K562 (cell line): ENCODE results near the gene SNRPA. TPM values are rescaled to one million over a fixed set of nuclear protein-coding genes. Genes with fewer than 3 reads are reported as not detected.

Source experiments
- AFF1 ChIP-seq, 2 experiments: fragments of 450-650 bp; IDR thresholded peaks; 2 replicates each; pipeline ENCODE4 v1.6.1; 2018; ENCODE audit warnings: mild to moderate bottlenecking in 2 of 2, low read depth in 1 of 2; ENCODE audit not compliant: partially characterized antibody in 2 of 2
- HMGN3 ChIP-seq: IDR thresholded peaks from 2 replicates; pipeline ENCODE4 v1.6.1; 2011; ENCODE audit warnings: borderline replicate concordance, low read depth, mild to moderate bottlenecking, mixed read lengths, low read length; ENCODE audit not compliant: insufficient read length; ENCODE audit errors: extremely low read depth
- L3MBTL2 ChIP-seq: fragments of 450-650 bp; IDR thresholded peaks from 2 replicates; pipeline ENCODE4 v1.6.1; 2016; ENCODE audit warnings: mild to moderate bottlenecking, moderate library complexity
- RAD21 ChIP-seq, 2 experiments: fragments of 250-450 bp in 1 of 2; fragments of 450-650 bp in 1 of 2; sonication (Bioruptor Pico) in 1 of 2; formaldehyde crosslinking in 1 of 2; IDR thresholded peaks in 1 of 2; conservative IDR thresholded peaks in 1 of 2; 2 replicates each; pipeline versions ENCODE4 v1.4.0 to v1.8.0; 2020 to 2022; ENCODE audit warnings: mild to moderate bottlenecking in 2 of 2, moderate library complexity in 1 of 2
- TSHZ1 ChIP-seq: fragments of 250-450 bp; sonication (Bioruptor Pico); IDR thresholded peaks from 2 replicates; pipeline ENCODE4 v1.4.0; 2020; ENCODE audit warnings: mild to moderate bottlenecking, moderate library complexity
- ZFX ChIP-seq: sonication (generic); formaldehyde crosslinking; IDR thresholded peaks from 2 replicates; pipeline ENCODE4 v1.8.0; 2022; ENCODE audit warnings: mild to moderate bottlenecking, missing genetic modification reagents, moderate library complexity
- ZNF740 ChIP-seq, 3 experiments: fragments of 200-800 bp in 1 of 3; sonication (Bioruptor generic) in 1 of 3; sonication (generic) in 1 of 3; formaldehyde crosslinking in 1 of 3; IDR thresholded peaks; 2 replicates each; pipeline versions ENCODE4 v1.6.1 to v1.8.0; 2016 to 2022; ENCODE audit warnings: mild to moderate bottlenecking in 2 of 3, missing compliant biosample characterization in 2 of 3, missing genetic modification characterization in 2 of 3, missing genetic modification reagents in 1 of 3
- polyA plus RNA-seq, 8 experiments: library from polyadenylated mRNA; depleted of rRNA in 4 of 8; stranded (reverse) in 5 of 8; unstranded in 3 of 8; fragments of >200 nt; fragmentation: Nextera tagmentation in 2 of 8; fragmentation: Illumina TruSeq in 1 of 8; extraction: Ambion mirVana in 2 of 8; extraction: Trizol in 1 of 8; gene quantifications; 2 replicates each; pipeline versions ENCODE4 v1.2.1 to v1.2.3, GENCODE V29; 2011 to 2014; ENCODE audit warnings: inconsistent platforms in 1 of 8, missing spikeins in 1 of 8
- total RNA-seq, 7 experiments: library from RNA; depleted of rRNA in 6 of 7; stranded (reverse); fragments of >200 nt in 6 of 7; fragmentation: Illumina TruSeq in 2 of 7; extraction: Trizol in 2 of 7; gene quantifications; 2 replicates each; pipeline versions ENCODE4 v1.2.1 to v1.2.3, GENCODE V29; 2011 to 2021; ENCODE audit warnings: low replicate concordance in 1 of 7

Gene SNRPA
- total and polyA plus RNA-seq, 9 of the 15 experiments (the other 6 are each of a cell fraction or from before 2014, with no cell fraction given) = 16.3 to 311 (median 193) TPM

- TF ChIP-seq ZFX (CRISPR knock-in tag) (peak; percentile 35; the same call in 1 of the 2 replicates), L3MBTL2 (0 out of 2 replicates have a peak, but pooled peaks have one; percentile 32), RAD21 (CRISPR knock-in tag; conservative IDR thresholded peaks at IDR 0.05 in 1 of 2, IDR thresholded peaks at IDR 0.05 in 1 of 2) (peak in 1 of 2 experiments; percentile 36; a peak in 3 of 4 replicates), TSHZ1 (CRISPR knock-in tag) (no peak), HMGN3 (peak; percentile 20), AFF1 (IDR thresholded peaks at IDR 0.05; ENCODE audit: low read depth in 1 of 2, partially characterized antibody in 2 of 2) (no peak), ZNF740 (CRISPR knock-in tag; IDR thresholded peaks at IDR 0.05) (peak; percentile 50; the same call in 1 of the 2 replicates), ZNF740 (tag; IDR thresholded peaks at IDR 0.05) (no peak; a peak in 1 of 4 replicates)
Observed at GRCh38 chr19:40741527-40742390, 9.2 kb upstream of the SNRPA start (continued).
